A172 (cell line): Measurements from ENCODE around the gene DACT2. TPM values are rescaled to one million over a fixed set of nuclear protein-coding genes. Genes with fewer than 3 reads are reported as not detected.
"Not testable (repeated sequence)": the region's sequence is repeated elsewhere in the genome, so short reads cannot be mapped to it uniquely, and the experiment has no call there.

Experiments
- DNase-seq: peaks from one replicate; pipeline ENCODE4 v3.0.0-alpha.2; 2015; ENCODE audit warnings: low spot score
- total RNA-seq: library from RNA; depleted of rRNA; stranded (reverse); fragments of >200 nt; shearing (Covaris generic); gene quantifications from 2 replicates; pipeline ENCODE4 v1.2.3, GENCODE V29; 2014; rRNA removed

The DACT2 gene, protein sequence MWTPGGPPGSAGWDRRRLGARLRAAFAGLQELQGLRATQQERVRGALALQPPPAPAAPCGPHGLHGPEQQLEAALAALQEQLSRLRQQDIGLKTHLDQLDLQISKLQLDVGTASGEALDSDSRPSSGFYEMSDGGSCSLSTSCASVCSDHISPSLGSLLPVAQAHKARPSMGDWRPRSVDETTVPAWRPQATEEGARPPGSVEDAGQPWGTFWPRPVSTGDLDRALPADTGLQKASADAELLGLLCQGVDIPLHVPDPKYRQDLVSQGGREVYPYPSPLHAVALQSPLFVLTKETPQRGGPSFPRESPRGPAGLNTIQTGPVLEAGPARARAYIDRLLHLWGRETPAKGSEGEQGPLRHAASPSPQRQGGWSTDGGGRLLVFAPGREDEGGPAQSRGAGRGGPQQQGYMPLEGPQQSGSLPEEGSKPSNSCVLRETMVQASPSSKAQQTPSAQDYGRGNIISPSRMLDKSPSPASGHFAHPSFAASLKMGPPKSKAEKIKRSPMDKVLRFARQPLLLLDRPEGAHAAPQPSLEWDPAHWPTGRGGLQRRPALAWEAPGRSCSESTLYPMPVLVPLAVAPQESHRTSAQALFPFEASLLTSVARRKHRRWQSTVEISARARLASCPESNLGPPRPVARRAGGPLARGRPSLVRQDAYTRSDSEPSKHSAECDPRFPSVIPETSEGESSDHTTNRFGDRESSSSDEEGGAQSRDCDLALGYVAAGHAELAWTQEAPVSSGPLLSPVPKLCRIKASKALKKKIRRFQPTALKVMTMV
- not detected in 2 replicates for total RNA-seq

DNA sequence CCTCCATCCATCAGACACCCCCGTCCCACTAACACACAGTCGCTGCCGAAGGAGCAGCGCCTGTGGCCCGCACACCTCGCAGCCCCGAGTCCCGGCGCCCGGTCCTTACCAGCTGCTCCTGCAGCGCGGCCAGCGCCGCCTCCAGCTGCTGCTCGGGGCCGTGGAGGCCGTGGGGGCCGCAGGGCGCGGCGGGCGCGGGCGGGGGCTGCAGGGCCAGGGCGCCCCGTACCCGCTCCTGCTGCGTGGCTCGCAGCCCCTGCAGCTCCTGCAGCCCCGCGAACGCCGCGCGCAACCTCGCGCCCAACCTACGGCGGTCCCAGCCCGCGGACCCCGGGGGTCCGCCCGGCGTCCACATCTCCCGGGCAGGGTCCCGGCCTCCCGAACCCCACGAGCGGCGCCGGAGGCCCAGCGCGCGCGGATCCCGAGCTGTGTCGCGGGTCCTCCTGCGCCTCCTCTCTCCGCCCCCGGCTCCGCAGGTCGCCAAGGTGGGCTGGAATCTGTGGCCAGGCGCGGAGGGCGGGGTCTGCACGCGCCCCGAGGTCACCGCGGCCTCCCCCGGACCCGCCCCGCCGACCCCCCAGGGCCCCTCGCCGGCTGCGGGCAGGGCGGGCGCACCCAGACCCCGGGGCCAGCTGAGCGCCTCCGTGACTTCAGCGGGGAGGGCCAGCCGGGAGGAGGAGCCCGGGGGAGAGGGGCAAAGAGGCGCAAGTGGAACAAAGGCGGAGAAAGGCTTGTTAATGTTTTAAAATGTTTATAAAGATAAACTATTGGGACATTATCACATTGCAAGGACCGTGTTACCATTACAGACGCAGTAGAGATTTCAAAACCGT, at the start of gene DACT2:
Gene DACT2, minus strand, starts transcription at position 499 of the 833 bp plus-strand sequence. Its CDS starts 144 bp downstream, at position 355.
- DNase-seq, result no peak

DNA sequence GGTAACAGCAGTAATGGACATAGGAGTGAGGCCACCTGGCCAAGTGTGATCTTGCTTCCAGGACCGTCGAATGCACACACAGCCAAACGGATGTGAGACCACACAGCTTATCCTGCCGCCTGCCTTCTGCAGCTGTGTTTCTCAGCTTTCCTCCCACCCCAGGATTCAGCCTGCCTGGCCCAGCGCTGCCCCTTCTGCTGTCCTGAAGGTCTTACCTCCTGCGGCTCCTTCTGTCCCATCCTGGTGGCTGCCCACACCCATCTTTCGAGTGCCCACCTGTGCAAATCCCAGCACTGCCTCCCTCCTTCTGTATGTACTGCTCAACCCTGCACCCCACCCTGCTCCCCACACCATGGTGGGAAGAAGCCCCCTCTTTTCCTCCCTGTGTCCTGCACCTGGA, 49.4 kb upstream of the DACT2 start:
- no peak for DNase-seq

DNA sequence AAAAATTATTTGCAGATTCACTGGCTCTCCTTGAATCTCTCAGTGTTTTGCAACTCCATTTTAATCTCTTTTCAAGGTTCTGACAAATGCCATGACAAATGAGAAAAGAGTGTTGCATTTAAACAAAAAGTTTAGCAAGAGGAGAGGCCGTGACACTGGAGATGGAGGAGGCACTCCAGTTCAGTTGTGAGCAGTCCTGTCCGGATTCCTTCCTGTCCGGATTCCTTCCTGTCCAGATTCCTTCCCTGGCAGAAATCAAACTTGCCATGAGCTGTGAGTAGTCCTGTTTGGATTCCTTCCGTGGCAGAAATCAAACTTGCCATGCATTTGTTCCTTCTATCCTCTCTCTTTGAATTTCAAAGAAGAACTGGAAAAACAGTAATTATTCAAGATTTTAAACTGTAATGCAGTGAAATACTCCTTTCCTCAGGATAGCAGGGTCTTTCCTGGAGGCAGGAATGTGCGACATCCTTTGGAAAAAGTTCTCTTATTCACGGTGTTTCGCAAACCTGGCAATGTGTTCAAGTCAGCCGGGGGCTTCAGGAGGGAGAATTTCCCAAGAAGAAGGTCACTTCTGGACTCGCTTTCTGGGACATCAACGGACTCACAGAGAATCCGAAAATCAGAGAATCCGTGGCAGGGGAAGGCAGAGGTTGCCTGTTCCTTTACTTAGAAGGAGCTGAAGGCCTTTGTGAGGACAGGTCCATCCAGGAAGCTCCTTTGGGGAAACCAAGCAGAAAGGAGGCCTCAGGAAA, 48.7 kb upstream of the DACT2 start:
- DNase-seq, result no peak

DNA sequence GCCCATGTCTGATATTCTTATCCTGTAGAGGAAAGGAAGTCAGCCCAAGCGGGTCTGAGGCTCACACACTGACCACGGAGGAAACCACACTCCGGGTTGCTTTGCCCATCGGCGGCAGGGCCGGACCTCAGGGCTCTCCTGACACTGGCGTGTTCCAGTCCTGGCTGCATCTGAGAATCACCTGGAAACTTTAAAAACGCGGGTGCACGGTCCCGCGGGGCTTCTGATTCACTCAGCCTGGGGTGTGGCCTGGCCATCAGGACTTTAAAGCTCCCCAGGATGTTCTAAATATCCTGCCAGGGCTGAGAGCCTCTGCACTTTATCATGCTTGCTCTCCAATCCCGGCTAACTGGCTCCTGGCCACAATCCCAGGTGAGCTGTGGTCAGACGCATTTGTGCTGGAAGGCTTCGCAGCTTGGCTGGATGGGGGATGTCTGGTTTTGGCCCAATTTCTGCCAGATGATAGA, 47.7 kb upstream of the DACT2 start:
- DNase-seq, result no peak

DNA sequence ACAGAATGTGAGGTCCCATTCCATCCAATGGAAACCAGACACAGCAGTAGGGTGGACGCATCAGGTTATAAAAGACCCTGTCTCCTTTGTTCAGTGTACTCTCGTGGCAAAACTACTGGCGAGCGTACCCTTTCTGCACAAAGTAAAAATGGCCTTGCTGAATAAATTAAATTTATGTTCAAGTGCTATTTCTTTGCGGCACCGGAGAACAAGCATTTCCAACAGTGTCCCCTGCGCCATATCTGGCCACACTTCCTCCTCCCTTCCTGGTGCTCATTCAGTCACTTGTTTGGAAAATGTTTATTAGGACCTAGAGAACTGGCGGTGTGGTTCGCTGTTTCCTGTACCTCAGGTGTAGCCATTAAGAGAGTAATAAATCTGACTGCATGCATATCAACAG, 46.9 kb upstream of the DACT2 start:
- DNase-seq, result no peak

DNA sequence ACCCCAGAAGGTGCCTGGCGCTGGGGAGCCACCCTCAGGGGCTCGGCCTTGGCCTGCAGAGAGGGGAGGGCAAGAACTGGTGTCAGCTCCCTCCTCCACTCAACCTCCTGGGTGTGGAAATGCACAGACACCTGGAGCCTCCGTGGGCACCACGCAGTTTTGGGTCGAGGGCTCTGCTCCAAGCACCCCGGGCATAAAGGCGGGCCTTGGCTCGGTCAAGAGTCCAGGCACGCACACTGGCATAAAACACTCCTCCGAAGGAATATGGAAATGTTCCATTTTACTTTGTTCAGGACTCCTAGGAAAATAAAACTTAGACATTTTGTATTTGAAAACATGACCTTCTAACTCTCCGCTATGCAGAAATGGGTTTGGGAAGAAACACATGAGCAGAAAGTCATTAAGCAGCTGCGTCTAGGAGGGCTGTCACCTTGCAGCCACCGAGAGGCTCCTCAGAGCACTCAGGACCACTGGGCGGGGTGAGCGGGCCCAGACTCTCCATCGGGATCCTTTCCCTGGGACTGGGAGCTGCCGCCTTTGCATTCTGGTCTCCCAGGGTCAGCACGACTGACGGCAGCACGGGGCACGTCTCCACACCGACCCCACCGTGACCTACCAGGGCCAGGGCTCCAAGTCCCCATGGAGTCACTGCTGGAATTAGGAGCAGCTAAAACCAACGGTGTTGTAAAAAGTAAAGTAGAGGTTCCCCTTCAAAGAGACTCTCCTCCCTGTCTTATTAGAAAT, 46.0 kb upstream of the DACT2 start:
- no peak for DNase-seq

DNA sequence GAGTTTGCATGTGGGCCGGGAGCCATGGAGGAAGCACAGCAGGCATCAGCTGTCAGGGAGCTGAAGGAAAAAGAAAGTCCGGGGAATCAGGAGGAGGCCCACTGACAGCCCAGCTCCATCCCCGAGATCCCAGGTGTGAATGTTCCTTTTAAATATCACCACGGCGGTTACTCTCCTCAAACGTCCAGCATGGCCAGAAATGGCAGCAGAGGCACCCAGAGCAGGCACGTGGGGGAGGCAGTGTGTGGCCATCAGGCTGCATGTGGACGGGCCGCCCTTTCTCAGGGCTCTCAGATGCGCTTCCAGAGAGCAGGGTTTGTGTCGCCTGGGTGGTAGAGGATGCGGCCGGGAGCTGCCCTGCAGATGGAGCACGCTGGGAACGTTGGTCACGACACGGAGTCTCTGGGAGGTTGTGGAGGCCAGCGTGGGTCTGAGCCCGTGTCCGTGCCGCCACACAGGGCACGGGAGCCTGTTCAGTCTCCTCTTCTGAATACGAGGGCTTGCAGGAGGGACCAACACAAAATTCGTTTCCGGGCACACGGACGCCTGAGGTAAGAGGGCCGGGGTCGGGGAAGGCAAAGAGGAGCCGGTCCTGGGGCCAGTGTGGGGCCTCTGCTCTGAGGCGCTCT, 45.3 kb upstream of the DACT2 start:
- DNase-seq, result no peak

DNA sequence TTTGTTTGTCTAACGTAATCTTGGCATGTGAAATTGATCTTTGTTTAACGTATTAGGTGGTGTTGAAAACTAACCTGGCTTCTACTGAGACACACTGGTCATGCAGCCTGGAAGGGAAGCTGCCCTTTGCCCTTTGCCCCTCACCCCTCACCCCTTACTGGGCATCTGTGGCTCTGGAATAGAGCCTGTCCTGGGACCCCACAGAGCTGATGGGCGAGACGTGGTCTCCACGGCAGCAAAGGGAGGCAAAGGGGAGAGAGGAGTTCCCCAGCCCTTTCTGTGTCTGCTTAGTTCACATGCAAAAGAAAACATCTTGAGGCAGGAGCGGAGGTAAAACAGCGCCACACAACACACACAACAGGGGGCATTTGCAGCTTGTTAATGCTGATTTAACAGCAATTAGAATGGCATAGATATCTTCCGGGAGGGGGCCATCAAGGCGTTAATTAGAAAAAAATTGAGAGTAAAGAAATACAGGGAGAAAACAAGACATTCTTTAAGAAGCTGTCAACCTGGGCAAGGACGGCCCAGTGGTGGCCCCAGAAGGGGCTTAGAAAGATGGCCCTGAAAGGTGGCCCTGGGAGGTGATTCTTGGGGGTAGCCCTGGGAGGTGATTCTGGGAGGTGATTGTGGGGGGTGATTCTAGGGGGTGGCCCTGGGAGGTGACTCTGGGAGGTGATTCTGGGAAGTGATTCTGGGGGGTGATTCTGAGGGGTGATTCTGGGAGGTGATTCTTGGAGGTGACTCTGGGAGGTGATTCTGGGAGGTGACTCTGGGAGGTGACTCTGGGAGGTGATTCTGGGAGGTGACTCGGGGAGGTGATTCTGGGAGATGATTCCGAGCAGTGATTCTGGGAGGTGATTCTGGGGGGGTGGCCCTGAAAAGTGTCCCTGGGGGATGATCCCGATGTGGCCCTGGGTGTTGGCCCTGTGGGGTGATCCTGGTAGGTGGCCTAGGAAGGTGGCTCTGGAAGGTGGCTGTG, 44.5 kb upstream of the DACT2 start:
- no peak for DNase-seq

DNA sequence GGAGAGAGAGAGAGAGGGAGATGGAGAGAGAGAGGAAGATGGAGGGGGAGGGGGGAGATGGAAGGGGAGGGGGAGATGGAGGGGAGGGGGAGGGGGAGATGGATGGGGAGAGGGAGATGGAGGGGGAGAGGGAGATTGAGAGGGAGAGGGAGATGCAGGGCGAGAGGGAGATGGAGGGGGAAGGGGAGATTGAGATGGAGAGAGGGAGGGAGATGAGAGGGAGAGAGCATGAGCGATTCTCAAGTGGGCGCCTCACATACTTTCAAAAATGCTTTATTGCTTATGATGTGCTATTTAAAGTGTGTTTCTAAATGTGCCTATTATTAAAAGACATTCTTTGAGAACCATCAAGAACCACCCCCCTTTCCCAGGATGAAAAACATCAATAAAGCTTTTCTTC, 43.7 kb upstream of the DACT2 start:
- no peak for DNase-seq

DNA sequence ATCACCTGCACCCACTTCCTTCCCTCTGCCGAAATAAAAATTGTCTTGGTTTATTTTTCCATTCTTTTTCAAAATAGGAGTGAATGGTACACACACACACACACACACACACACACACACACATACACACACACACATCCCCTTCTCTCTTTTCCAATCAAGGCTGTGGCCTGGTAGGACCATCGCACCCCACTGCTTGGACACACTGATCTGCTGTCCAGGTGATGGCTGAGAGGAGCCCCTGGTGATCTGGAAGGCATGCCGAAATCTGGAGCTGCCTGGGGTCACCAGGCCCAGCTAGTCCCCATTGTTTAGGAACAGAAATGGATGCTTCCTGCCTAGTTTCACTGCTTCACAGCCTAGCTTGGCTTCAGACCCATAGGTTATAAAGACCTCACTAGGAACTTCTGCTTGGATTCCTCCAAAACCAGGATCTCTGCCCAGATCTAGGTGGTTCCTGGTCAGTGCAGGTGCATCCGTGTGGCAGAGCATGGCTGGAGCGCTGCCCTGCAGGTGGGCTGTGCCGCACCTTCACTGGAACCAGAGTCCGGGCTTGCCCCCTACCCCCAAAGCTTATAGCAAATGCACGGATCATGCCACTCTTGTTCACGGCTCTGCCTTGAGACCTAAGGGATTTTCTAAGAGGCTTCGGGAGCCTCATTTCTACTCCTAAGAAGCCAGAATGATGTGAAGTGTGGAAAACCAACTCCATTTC, 42.9 kb upstream of the DACT2 start:
- no peak for DNase-seq

DNA sequence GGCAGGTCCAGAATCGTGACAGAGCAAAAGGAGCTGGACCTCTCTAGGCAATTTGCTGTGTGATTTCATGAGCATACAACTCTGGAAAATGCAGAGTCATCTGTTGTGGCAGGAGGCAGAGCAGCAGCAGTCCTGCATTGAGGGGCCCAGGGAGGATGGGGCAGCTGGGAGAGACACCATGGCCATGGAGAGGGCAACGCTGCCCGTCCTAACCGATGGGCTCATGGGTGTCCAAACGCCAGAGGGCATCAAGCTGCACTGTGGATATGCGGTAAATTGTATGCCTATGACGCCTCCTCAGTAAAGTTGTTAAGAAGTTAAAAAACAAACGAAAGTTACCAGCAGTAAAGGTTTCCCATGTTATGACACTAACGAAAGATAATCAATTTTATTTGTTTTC, 42.2 kb upstream of the DACT2 start:
- no peak for DNase-seq

DNA sequence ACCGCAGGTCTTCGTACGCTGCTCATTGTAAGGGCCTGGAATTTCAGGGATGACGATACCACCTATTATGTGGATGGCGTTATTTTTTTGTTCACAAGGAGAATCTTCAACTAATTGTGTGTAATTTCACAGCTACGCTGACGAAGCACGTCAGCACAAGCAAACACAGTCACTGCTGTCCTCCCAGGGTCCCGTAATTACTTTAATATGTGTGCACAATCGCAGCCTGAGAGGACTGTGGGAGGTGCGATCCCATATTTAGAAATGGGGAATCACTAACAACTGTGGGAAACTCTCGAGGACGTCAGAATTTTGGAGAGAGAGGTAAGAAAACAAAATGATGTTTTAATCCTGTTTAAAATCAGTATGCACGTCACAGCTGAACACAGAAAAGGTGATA, 40.2 kb upstream of the DACT2 start:
- no peak for DNase-seq

DNA sequence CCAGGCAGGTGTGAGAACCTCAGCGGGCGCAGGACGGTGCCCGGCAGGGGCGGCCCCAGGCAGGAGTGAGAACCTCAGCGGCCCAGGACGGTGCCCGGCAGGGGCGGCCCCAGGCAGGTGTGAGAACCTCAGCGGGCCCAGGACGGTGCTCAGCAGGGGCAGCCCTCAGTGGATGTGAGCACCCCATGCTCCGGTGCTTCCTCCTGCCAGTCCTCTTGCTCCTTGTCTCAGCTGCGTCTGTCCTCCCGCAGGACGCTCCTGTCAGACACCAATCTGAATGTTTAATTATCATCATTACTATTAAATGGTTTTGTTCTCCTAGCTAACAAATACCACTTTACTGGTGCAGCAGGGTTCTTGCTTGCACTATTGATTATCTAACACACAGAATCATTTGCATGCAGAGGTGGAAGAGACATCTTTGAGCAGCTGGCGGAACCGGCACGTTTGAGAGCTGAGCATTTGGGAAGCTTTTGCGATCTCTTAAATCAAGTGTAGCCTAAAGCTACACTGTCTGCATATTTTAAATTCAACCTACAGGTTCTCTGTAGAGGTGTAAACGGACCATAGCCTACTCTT, 39.4 kb upstream of the DACT2 start:
- DNase-seq, result no peak

DNA sequence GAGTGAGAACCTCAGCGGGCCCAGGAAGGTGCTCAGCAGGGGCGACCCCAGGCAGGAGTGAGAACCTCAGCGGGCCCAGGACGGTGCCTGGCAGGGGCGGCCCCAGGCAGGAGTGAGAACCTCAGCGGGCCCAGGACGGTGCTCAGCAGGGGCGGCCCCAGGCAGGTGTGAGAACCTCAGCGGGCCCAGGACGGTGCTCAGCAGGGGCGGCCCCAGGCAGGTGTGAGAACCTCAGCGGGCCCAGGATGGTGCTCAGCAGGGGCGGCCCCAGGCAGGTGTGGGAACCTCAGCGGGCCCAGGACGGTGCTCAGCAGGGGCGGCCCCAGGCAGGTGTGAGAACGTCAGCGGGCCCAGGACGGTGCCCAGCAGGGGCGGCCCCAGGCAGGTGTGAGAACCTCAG, 37.3 kb upstream of the DACT2 start:
- not testable (repeated sequence) for DNase-seq

DNA sequence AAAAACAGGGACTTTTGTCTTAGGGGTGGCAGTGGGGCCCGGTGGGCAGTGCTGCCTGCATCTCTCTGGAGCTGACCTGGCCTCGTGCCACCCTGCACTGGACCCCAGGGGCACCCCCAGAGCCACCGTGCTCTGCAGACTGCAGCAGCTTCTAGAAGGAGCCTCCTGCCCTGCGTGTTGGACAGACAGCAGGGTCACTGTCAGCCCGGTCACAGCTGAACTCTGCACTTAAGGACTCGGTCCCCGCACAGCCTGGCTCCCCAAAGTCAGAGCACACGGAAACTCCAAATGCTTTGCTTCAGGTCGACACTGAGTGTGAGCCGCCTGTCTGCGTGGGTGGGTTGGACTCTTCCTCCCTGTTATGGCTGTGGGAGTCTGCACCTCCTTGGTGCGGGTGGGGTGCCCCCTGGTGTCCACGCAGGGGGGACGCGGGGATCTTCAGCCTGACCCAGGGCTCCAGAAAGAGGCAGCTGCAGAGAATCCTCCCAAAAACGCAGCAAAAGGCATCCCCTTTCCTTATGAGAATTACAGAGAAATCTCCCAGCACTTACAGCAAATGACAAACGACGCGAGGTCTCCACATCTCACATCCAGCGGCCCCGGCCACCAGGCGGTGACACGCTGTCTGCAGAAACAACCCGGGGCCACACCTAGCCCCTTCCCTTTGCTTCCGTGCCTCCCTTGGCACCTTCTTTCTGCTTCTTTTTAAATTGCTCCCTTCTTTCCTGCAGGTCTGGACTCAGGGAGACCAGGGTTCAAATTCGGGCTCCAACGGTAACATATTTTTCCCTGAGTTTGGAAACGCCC, 36.3 kb upstream of the DACT2 start:
- no peak for DNase-seq

DNA sequence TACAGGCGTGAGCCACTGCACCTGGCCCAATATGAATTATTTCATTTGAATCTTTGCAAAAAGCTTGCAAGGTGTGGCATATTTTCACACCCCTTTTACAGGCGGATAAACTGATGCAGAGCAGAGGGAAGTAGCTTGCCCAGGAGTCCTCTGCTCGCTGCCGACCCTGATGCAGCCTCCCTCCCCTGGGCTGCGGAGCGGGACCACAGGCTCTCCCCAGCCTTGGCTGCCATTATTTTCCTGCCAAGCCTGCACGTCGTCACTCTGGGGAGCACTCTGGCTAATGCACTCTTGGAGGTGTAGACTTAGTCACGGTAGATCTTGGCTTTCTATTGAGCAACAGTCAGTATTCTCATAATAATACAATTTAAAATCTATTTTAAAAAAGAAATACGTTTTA, 34.8 kb upstream of the DACT2 start:
- no peak for DNase-seq

DNA sequence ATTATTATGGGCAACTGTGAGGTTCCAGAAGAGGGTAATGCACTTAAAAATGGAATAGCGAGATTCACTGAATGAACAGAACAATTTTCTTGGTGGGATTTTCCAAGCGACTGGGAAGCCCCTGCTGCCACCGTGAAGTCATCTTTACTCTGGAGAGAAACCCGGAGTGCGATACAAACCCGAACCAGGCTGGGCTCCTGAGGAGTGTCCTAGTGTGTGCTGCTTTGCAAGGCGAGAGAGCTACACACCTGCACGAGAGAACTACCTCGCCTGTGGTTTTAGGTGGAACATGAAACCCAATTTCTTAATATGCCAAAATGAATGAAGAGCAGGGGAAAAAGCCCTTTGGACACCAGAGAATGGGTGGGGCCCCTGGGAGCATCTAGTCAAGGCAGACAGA, 33.5 kb upstream of the DACT2 start:
- DNase-seq, result no peak
